NOMO-1 treated with DMSO at 0.1 percent for 48 hours (cell line): ENCODE data around the gene PRXL2A.
"Not testable (repeated sequence)": the region's sequence is repeated elsewhere in the genome, so short reads cannot be mapped to it uniquely, and the experiment has no call there.

ENCODE experiments used
- DNase-seq: peaks from one replicate; lab custom pipeline; 2025; ENCODE audit not compliant: unreplicated experiment; lab: John Stamatoyannopoulos, UW

The PRXL2A gene, protein sequence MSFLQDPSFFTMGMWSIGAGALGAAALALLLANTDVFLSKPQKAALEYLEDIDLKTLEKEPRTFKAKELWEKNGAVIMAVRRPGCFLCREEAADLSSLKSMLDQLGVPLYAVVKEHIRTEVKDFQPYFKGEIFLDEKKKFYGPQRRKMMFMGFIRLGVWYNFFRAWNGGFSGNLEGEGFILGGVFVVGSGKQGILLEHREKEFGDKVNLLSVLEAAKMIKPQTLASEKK

DNA sequence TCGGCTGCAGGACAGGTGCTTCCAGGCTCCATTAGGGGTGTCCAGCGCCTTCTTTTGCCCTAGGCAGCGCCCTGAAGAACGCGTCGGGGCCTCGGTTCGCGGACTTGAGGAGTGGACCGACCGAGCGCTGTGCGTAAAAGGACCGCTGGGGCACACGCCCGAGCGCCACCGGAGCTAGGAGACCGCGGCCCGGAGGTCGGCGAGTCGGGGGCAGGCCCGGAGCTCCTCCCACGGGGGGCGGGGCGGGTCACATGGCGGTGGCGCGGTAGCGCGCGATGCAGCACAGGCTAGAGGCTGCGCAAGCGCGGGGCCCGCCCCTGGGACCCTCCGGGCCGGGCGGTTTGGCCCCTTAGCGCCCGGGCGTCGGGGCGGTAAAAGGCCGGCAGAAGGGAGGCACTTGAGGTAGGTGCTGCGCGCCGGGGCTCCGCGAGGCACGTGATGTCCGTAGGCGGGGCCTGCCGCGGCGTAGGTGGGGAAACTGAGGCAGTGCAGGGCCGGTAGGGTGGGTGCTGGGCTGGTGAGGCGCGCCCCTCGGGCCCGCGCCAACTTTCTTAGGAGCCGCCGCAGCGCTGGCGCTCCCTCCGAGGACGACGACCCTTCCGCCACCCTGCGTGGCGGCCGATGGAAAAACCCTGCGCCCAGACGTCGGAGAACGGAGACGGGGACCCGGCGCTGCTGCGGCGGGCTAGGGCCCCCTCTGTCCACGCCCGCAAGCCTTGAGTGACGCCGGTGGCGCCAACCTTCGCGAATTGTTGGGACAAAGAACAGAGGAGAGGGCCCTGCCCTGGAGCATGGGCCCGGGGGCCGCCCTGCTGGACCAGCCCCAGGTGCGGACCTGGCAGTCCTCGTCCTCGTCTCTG is at the start of gene PRXL2A:
Gene PRXL2A (plus strand): TSS at position 310 of the 860 bp plus-strand sequence. CDS start 11,917 bp downstream, outside the sequence.
- DNase-seq: peak; percentile 60

DNA sequence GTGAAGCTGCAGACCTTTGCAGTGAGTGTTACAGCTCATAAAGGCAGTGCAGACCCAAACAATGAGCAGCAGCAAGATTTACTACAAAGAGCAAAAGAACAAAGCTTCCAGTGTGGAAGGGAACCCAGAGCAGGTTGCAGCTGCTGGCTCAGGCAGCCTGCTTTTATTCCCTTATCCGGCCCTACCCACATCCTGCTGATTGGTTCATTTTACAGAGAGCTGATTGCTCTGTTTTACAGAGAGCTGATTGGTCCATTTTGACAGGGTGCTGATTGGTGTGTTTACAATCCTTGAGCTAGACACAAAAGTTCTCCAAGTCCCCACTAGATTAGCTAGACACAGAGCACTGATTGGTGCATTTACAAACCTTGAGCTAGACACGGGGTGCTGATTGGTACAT is 49.4 kb upstream of the PRXL2A start:
- not testable (repeated sequence) for DNase-seq

DNA sequence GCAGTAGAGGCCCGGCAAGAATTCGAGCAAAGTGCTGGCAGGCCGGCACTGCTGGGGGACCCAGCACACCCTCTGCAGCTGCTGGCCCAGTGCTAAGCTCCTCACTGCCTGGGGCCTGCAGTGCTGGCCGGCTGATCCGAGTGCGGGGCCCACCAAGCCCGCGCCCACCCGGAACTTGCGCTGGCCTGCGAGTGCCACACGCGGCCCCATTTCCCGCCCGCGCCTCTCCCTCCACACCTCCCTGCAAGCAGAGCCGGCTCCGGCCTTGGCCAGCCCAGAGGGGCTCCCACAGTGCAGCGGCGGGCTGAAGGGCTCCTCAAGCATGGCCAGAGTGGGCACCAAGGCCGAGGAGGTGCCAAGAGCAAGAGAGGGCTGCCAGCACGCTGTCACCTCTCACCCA is 48.7 kb upstream of the PRXL2A start:
- no peak for DNase-seq

DNA sequence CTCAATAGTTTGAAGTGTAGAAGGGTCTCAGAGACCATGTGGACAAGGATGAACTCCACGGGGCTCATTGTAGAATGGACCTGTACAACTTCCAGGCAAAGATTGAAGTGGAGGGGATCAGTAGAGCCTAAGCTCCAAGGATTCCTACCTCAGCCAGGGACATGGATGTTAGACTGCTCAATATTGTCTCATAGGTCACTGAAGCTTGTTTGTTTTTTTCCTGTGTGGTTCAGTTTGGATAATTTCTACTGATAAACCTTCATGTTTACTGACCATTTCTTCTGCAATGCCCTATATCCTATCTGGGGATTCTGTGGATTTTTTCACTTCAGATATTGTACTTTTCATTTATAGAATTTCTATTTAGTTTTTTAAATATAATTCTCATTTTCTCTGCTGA is 42.8 kb upstream of the PRXL2A start:
- DNase-seq: no peak

DNA sequence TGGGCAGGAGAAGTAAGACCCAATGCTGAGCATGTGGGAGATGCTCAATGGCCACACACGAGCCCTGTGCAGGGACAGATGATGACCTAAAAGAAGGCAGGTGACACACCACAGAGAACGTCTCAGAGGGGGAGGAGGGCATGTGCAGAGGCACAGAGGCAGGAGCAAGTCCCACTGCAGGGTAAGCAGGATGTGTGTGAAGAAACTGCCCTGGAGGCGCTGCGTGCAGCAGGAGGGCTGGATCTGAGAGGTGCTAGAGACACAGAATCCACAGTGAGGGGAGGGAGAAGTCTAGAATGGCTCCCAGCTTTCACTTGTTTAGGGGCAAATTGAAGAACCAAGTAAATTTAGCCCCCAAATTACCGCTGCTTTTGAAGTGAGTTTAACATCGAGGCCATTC is 36.9 kb upstream of the PRXL2A start:
- no peak for DNase-seq

DNA sequence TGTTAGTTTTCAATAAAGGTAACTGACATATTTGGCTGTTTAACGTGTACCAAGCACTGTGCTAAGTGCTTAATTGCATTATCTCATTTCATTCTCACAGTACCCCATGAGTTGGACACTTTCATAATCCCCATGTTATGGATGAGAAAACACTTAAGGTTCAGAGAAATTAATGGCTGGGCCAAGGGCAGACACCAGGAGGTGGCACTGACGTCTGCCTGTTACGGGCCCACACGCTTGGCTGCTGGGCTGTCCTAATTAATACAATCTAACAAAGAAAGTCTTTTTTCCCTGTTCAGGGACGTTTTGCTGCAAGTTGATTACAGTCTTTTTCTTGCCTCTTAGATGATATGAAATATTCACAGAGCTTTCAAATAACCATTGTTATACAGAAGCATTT is 35.7 kb upstream of the PRXL2A start:
- no peak for DNase-seq

DNA sequence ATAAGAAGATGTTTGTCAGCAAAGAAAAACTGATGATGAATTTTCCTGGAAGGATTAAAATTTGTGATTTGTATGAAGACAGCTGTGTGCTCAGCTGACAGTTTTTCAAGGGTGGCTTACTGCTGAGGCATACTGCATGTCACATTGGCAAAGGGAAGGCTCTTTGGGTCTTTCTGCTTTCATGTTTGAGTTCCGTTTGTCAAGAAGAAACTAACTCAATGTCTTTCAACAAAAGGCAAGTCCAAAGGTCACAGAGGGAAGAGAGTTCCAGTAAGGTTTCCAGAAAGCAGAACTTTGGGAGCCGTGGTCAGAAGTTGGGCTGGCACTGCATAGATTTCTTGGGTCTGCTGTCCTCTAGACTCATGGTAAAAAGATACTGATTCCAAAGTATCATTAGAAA is 34.8 kb upstream of the PRXL2A start:
- DNase-seq: peak; percentile 39

DNA sequence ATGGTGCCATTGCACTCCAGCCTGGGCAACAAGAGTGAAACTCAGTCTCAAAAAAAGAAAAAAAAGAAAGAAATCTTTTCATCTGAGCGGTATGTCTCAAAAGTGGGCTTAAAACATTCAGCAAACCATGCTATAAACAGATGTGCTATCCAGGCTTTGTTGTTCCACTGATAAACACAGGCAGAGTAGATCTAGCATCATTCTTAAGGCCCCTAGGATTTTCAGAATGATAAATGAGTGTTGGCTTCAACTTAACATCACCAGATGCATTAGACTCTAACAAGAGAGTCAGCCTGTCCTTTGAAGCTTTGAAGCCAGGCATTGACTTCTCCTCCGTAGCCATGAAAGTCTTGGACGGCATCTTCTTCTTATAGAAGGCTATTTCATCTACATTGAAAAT is 28.6 kb upstream of the PRXL2A start:
- DNase-seq: no peak

DNA sequence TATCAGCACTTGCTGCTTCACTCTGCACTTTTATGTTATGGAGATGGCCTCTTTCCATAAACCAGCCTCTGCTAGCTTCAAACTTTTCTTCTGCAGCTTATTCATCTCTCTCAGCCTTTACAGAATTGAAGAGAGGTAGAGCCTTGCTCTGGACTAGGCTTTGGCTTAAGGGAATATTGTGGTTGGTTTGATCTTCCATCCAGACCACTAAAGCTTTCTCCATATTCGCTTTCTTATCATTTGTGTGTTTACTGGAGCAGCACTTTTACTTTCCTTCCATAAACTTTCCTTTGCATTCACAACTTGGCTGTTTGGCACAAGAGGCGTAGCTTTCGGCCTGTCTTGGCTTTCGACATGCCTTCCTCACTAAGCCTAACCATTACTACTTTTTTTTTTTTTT is 28.2 kb upstream of the PRXL2A start:
- DNase-seq: no peak

DNA sequence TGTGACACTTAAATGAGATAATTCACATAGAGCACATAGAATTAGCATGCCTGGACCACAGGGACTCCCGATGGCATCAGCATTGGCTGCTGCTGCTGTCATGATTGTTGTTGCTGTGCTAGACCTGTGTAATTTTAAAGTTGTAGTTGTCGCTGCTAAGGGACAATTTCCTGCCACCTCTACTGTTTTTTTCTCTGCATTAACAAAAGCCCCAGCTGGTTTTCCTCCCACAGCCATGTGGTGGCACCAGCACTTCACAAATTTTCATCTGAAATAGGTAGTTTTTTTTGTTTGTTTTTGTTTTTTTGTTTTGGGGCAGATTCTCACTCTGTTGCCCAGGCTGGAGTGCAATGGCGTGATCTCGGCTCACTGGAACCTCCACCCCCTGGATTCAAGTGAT is 25.4 kb upstream of the PRXL2A start:
- DNase-seq: peak; percentile 31

DNA sequence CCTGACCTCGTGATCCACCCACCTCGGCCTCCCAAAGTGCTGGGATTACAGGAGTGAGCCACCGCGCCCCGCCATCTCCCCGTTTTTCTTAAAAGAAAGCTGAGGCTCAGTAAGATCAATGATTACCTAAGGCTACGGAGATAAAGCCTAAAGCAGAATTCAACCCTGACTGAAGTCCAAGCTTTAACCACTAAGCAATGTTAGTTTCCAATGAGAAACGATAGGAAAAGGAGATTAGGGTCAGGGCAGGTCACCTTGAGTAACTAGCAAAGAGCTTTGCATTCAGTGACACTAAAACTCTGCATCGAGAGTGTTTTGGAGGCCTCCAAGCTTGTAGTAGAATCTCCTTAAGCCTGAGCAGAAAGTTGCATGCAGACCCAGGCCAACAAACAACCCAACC is 17.6 kb upstream of the PRXL2A start:
- no peak for DNase-seq

DNA sequence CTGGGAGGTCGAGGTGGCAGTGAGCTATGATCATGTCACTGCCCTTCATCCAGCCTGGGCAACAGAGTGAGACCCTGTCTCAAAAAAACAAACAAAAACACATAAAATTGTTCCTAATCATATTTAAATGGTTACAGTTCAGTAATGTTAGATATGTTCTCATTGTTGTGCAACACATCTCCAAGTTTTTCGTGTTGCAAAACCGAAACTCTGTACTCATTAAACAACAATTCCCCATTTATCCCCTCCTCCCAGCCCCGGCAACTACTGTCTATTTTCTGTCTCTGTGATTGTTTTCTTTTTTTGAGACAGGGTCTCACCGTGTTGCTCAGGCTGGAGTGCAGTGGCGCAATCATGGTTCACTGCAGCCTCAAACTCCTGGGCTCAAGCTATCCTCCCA is 16.1 kb upstream of the PRXL2A start:
- peak; percentile 44 for DNase-seq

DNA sequence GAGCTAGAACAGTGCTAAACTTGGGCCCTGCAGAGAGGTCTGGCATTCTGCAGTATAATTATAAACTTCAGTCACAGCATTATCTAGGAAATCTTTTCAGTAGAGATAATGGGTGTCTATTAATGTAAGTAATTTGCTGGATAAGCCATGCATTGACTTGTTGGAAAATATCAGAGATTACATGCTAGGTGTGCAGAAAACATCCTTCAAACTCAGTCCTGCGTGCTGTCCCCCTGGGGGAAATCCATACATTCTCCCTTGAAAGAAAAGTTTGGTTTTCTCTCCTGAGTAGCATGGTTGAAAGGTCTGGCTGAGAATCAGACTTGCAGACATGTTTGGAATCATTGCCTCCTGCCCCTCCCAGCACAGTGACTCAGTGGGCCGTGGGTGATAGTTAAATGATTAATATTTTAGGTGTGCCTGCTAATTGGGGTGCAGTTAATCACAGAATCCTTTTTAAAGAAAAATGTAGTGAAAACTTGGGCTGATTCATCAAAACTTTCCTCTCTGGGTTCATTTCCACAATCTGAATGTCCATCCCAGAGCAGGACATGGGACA is 13.9 kb upstream of the PRXL2A start:
- no peak for DNase-seq

DNA sequence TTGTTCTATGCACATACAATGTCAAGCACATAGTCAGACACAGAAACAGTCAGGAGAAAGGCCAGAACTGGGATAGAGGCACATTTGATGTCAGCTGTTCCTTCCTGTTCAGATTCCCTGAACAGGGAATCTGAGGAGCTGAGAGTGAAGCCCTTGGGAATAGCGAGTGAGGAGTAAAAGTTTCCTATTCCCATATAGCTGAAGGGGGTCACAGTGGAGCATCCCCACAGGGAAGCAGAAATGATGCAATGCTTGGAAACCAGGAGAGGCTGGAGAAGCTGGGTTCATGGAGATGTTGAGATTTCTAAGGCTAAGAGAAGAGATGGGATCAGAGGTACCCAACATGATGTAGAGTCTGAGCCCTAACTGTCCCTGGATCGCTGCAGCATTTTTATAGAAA is 11.3 kb upstream of the PRXL2A start:
- DNase-seq: no peak

DNA sequence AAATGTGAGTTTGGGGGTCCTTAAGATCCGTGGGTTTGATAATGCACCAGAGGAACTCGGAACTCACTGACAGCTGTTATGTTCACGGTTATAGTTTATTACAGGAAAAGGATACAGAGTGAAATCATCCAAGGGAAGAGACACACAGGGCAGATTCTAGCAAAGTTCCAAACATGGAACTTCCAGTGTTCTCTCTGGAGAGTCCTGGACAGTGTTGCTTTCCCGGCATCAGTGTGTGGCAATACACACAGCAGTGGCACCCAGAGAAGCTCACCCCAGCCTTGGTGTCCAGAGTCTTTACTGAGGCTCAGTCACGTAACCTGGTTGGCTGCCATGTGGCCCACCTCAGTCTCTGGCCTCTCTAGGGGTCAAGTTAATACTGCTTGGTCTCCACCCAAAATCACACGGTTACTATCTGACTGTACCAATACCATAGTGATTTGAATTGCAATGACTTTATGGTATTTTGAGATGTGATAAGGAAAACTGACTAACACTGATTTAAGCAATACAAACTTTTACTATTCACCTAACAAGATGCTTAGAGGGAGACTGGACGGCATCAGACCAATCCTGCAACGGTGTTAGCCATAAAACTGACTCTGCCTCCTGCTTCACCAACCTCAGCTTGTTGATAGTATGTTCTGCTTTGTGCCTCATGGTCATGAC is 8.1 kb upstream of the PRXL2A start:
- no peak for DNase-seq

DNA sequence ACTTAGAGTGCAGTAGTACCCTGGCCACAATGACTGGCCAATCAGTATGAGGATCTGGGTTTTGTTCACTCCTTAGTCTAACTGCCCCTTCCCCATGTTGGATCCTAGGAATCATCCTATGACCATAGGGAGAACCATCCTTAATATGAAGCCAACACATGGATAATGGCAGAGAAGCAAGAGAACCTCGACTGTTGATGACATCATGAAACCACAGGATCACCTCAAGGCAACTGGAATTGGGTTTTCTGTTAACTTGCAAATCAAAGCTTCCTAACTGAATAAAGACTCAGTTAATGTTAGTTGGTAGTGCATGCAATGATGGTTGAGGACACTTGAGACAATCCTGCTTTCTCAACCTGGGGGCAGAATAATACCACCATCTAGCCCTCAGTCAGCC is 3.3 kb upstream of the PRXL2A start:
- DNase-seq: no peak

DNA sequence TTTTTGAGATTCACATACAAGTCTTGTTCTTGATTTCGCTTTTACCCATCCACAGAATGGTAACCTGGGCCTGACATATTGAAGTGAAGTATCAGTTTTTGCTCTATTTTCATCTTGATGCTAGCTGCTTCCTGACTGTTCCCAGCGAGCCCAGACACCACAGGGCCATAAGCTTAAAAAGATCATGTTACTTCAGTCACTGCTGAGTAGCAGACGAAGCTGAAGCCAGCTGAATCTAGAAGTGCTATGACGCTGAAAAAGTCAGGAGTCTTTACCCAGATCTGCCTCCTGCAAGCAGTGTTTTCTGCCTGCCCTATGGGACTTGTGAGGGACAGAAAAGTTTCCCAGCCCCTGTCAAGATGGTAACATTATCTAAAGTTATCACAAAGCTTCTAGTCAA is 2.7 kb upstream of the PRXL2A start:
- no peak for DNase-seq

DNA sequence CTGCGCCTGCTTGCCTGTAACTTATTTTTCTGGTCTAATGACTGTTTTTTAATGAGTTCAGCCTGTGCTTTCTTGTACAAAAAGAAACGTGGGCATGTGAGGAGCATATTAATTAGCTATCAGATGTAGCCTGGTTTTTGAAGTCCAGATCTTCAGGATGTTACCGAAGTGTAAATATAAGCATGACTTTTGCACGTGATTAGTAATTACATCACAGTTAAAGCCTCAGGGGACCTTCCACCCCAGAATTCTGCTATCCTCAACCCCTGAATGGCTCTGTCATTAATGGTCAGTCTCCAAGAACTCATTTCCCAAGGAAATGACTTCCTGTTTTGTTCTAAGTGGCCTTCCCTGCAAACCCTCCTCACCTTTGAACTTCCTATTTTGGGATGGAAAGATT is 2.1 kb upstream of the PRXL2A start:
- DNase-seq: no peak

DNA sequence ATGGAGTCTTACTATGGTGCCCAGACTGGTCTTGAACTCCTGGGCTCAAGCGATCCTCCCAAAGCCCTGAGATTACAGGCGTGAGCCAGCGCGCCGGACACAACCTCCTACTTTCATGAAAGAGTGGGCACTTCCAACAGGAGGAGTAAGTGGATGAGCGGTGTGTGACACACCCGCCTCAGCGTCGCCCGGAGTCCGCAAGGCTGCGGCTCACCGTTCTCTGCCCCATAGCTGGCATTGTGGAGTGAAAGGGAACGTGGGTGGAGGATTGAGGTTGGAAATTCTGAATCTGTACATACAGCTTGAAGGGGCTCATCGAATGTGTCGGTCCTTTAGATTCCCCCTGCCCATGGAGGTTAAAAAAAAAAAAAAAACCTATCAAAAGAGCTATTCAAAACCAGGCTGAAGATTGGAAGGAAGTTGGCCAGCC is 524 bp upstream of the PRXL2A start:
- no peak for DNase-seq

DNA sequence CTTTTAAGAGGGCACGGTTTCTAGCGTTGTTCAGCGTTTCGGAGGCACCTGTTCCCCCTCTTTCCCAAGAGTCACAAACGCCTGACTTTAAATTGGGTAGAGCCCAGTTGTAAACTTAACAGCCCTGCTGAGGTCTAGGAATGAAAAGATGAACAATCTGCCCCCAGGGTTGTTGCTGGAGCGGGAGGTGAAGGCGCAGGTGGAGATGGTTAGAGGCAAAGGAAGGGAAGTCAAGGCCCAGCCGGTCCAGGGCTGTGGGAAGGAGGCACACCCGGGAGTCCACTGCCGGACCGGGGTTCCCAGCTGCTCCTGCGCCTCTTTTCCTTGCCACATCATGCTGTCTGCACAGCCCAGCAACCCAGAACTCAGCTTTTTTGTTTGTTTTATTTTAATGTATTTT is 770 bp downstream of the PRXL2A start:
- DNase-seq: no peak

DNA sequence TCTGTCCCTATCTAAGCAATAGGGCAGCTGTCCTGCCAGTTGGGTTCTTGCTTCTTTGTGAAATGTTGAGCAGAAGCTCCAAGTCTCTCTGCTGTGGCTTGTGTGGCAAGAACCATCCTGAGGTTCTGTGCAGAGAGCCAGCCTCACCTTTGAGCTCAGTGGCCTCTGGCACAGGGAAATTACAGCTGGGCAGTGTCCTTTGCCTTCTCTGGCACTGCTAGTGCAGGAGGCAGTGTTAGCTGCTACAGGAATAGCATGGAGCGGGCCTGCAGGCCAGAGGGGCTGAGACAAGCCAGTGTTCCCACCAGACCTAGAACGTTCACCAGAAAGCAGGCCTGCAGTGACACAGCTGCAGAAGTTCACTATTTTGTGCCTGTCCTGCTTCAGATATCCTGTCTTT is 1.8 kb downstream of the PRXL2A start:
- DNase-seq: no peak
